Thoracic aorta (tissue), 2 donors: ENCODE data around the gene SPTA1. TPM values are rescaled to one million over a fixed set of nuclear protein-coding genes. Genes with fewer than 3 reads are reported as not detected.
"Not testable (repeated sequence)": the region's sequence is repeated elsewhere in the genome, so short reads cannot be mapped to it uniquely, and the experiment has no call there.

Experiments used
- ATAC-seq: fragments of 150-250 bp; one replicate; pipeline ENCODE4 v1.8.0; 2017; ENCODE audit warnings: low read depth; ENCODE audit not compliant: insufficient number of reproducible peaks, low FRiP score
- DNase-seq: peaks from one replicate; pipeline ENCODE4 v3.0.0-alpha.2; 2020; ENCODE audit warnings: low spot score
- H3K27ac ChIP-seq, 2 donors: fragments of 200-600 bp; sonication (generic); 1 replicate in 1 of 2; 2 replicates in 1 of 2; pipeline ENCODE4 v1.5.1; 2016; ENCODE audit warnings: mild to moderate bottlenecking in 2 of 2, moderate library complexity in 2 of 2
- H3K27me3 ChIP-seq: fragments of 200-600 bp; sonication (generic); replicated peaks from 2 replicates; pipeline ENCODE4 v1.6.0; 2016; ENCODE audit warnings: mild to moderate bottlenecking; ENCODE audit not compliant: insufficient read depth
- H3K36me3 ChIP-seq: fragments of 200-600 bp; sonication (generic); one replicate; pipeline ENCODE4 v1.5.1; 2016
- H3K4me1 ChIP-seq, 2 donors: fragments of 200-600 bp; sonication (generic); 1 replicate in 1 of 2; 2 replicates in 1 of 2; pipeline versions ENCODE4 v1.5.1 to v1.6.0; 2016; ENCODE audit warnings: low read depth in 2 of 2, mild to moderate bottlenecking in 1 of 2; ENCODE audit not compliant: control insufficient read depth in 1 of 2
- H3K4me3 ChIP-seq: fragments of 200-600 bp; sonication (generic); 2 replicates; pipeline ENCODE4 v1.5.1; 2016; ENCODE audit warnings: mild to moderate bottlenecking
- H3K9me3 ChIP-seq: fragments of 200-600 bp; sonication (generic); 2 replicates; pipeline ENCODE4 v1.5.1; 2016
- total RNA-seq, 2 donors: library from RNA; depleted of rRNA; stranded (reverse); fragments of >200 nt; gene quantifications; one replicate each; pipeline versions ENCODE4 v1.1.0 to v1.2.3, GENCODE V29; 2016
- TF ChIP-seq, protein P1 (sequence below): fragments of 200-600 bp; sonication (generic); IDR thresholded peaks from one replicate; pipeline ENCODE4 v1.5.1; 2019; ENCODE audit warnings: antibody characterized with exemption

SPTA1 gene
- total RNA-seq, 2 donors from 2014 or later = not detected

GRCh38 chr1:158694596-158694995 lies 8.1 kb upstream of the SPTA1 start:
- Histone ChIP-seq H3K4me1 (no peaks in the 10 kb centered on the region), H3K4me3 (no peak overlapping the region), H3K9me3 (no peaks in the 10 kb centered on the region), H3K27ac (no peak overlapping the region), H3K27me3 (no peaks in the 10 kb centered on the region), H3K36me3 (no peaks in the 10 kb centered on the region)
- no peak for ATAC-seq
- TF ChIP-seq, protein P1, sequence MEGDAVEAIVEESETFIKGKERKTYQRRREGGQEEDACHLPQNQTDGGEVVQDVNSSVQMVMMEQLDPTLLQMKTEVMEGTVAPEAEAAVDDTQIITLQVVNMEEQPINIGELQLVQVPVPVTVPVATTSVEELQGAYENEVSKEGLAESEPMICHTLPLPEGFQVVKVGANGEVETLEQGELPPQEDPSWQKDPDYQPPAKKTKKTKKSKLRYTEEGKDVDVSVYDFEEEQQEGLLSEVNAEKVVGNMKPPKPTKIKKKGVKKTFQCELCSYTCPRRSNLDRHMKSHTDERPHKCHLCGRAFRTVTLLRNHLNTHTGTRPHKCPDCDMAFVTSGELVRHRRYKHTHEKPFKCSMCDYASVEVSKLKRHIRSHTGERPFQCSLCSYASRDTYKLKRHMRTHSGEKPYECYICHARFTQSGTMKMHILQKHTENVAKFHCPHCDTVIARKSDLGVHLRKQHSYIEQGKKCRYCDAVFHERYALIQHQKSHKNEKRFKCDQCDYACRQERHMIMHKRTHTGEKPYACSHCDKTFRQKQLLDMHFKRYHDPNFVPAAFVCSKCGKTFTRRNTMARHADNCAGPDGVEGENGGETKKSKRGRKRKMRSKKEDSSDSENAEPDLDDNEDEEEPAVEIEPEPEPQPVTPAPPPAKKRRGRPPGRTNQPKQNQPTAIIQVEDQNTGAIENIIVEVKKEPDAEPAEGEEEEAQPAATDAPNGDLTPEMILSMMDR = no peak
- DNase-seq = no peak

GRCh38 chr1:158692356-158692755 lies 5.8 kb upstream of the SPTA1 start:
- H3K27me3 ChIP-seq = no peaks in the 10 kb centered on the region

GRCh38 chr1:158691907-158692306 lies 5.4 kb upstream of the SPTA1 start:
- no peaks in the 10 kb centered on the region for H3K27me3 ChIP-seq
- DNase-seq (no peak), ATAC-seq (no peak)
- no peaks in the 10 kb centered on the region for H3K36me3 ChIP-seq
- no peak overlapping the region for H3K4me3 ChIP-seq
- TF ChIP-seq, protein P1 = no peak
- H3K9me3 ChIP-seq = no peaks in the 10 kb centered on the region
- no peak overlapping the region for H3K27ac ChIP-seq
- no peaks in the 10 kb centered on the region for H3K4me1 ChIP-seq

More at GRCh38 chr1:158692356-158692755, 5.8 kb upstream of the SPTA1 start:
- H3K4me1 ChIP-seq = no peaks in the 10 kb centered on the region
- TF ChIP-seq, protein P1 = no peak
- H3K4me3 ChIP-seq = no peak overlapping the region
- H3K27ac ChIP-seq = no peak overlapping the region
- DNase-seq = no peak
- H3K9me3 ChIP-seq = no peaks in the 10 kb centered on the region
- ATAC-seq = no peak
- no peaks in the 10 kb centered on the region for H3K36me3 ChIP-seq

DNA sequence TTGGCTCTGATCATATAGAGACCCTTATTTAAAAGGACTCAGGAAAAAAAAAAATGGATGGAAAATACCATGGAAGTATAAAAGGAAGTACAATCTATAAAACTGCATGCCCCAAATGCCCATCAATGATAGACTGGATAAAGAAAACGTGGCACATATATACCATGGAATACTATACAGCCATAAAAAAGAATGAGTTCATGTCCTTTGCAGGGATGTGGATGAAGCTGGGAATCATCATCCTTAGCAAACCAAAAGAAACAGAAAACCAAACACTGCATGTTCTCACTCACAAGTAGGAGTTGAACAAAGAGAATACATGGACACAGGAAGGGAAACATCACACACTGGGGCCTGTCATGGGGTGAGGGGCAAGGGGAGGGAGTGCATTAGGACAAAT lies 4.6 kb upstream of the SPTA1 start:
- H3K9me3 ChIP-seq, ATAC-seq, DNase-seq, H3K27me3 ChIP-seq, H3K4me1 ChIP-seq, H3K4me3 ChIP-seq, H3K27ac ChIP-seq, H3K36me3 ChIP-seq: not testable (repeated sequence)

GRCh38 chr1:158689875-158690274 lies 3.4 kb upstream of the SPTA1 start:
- no peak for DNase-seq
- TF ChIP-seq, protein P1 = no peak

DNA sequence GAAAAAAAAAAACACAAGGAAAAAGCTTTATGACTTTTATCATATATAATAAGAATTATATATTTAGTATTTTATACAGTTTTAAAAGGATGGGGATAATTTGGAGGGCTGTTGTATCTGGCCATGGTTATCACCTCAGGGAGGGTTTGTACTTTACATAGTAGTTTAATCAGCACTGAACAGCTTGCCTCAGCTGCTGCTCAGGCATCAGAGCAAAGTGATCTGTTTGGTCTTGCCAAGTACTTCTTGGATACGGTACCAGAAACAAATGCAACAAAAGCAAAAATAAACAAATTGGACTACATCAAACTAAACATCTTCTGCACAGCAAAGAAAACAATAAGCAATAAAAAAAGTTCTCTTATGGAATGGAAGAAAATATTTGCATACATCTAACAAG lies 2.6 kb upstream of the SPTA1 start:
- Histone ChIP-seq H3K4me3 (no peak overlapping the region), H3K36me3 (no peaks in the 10 kb centered on the region), H3K9me3 (no peaks in the 10 kb centered on the region), H3K27ac (no peak overlapping the region), H3K27me3 (no peaks in the 10 kb centered on the region), H3K4me1 (no peaks in the 10 kb centered on the region)
- TF ChIP-seq, protein P1 = no peak
- ATAC-seq (no peak), DNase-seq (no peak)

More at GRCh38 chr1:158689875-158690274, 3.4 kb upstream of the SPTA1 start:
- H3K9me3 ChIP-seq = no peaks in the 10 kb centered on the region
- ATAC-seq = no peak
- no peaks in the 10 kb centered on the region for H3K27me3 ChIP-seq
- H3K4me3 ChIP-seq = no peak overlapping the region
- H3K27ac ChIP-seq = no peak overlapping the region
- H3K36me3 ChIP-seq = no peaks in the 10 kb centered on the region
- H3K4me1 ChIP-seq = no peaks in the 10 kb centered on the region

- DNase-seq, ATAC-seq, H3K4me3 ChIP-seq, H3K4me1 ChIP-seq, H3K27me3 ChIP-seq, H3K9me3 ChIP-seq, H3K27ac ChIP-seq, H3K36me3 ChIP-seq: not testable (repeated sequence)
These were observed 1.8 kb upstream of the SPTA1 start for GRCh38 chr1:158688343-158688742.
